ENCODE measurements around the gene NUB1.

Gene NUB1

DNA sequence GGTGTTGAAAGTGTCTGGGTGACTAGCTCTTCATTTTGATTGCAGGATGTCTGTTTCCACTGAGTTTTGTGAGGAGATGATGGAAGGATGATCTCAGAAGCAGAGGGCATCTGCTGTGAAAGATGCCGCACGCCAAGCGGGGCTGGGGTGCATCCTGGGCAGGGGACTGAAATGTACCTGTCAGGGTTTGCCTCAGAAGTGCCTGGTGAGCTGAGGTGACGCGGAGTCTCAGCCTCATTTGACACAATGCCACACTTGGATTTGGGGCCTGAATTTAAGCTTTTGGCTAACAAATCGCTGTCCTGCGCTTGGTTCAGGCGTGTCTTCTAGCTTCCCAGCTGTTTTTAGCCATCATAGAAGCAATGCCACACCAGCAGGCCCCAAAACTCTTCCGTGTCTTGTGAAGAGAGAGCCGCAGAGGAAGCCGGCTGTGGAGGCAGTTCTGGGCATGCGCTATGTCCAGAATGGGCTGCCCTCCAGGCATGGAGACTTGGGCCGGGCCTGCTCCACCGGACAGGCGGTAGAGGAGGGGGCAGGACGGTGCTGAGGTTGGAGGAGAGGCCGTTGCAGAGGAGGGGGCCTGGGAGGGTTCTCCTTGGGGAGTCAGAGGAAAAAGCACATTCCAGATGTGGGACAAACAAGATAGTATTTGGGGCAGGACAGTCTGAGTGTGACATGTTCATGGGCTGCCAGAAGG is 37.0 kb downstream of the NUB1 start:
- DNase-seq: no peak

DNA sequence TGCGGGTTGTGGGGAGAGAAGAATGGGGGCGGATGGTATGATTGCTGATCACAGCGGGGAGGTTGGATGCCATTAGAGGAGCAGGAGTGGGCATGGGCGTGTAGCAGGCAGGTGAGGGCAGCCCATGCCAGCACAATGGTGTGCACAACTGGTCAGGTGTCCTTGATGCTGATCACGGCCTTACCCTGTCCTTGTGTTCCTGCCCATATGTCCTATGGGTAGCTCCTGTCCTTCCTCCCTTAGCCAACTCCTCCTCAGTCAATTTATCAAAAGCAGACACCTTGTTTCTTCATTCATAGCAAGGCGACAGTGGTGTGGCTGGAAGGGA is 37.5 kb downstream of the NUB1 start:
- DNase-seq: no peak

DNA sequence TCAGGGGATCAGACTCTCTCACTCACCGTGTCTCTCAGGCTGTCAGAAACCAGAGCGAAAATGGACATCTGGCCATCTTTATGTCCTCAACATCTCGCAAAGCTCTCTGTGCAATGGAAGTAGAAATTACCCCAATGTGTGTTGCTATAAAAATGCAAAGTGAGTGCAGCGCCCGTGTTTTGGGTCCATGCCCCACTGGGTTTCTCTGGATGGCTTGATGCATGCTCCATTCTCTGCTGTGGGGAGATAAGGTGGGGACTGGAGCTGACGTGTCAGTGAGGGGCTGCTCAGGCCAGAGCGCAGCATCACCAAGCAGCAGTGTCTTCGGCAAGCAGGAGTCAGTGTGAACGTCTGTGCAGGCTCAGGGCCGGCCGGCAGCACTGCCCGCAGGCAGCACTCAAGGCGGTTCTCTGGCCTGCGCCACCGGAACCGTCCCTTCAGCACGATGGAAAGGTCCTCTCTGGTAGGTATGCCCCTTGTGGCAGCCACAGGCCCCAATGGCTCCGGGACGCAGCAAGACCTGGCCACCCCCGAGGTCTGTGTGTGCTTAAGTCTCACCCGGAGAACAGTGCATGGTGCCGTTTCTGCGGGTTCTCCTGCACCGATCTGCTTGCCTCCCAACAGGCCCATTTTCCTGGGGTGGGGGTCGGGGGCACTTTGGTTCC is 38.1 kb downstream of the NUB1 start:
- no peak for DNase-seq

DNA sequence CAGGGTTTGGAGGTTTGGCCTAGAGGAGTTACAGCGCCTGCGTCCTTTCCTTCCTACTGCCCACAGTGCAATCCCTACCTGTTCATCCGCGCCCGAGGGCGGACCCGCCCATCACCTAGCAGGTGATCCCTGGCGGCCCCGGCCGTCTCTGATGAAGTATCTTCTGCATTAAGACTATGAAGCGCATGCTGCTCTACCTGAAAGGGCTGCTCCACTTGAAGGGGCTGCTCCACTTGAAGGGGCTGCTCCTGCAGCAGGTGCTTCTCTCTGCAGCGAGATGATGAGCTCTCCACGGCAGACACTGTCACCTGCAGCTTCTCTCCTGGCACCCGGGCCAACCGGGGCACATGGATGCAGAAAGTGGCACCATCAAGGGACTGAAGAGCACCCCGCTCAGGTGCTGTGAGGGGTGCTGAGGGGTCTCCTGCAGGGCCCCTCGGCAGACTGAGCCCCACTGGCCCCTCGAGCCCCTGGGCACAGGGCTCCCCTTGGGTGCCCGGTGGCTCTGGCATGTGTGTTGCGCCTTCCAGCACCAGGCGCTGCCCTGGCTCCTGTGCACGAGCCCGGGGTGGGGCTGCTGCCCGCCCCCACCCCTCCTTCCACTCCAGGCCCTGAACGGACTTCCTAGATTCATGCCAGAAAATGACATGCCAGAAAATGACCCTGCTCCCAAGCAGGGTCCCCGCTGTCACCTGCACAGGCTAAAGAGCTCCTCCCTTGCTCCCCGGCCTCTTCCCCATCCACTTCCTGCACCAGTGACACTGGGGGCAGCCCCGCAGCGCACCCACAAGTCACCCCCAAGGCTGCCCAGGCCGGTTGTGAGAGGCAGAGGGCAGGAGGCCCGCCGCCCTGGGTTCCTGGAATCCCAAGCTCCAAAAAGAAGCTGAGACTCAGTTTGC is 38.8 kb downstream of the NUB1 start:
- no peak for DNase-seq

DNA sequence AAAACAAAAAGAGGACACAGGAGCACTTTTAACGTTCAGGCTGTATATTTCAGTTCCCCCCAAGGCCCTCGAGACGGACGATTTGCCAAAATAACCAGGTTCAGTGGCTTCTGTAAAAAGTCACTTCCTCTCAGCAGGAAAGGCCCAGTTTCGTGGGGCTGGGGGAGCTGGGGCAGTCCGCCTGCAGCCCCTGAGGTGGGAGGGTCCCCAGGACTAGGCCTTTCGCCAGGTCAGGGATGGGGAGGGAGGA is 39.4 kb downstream of the NUB1 start:
- peak in 1 of 2 experiments; percentile 32 for DNase-seq

DNA sequence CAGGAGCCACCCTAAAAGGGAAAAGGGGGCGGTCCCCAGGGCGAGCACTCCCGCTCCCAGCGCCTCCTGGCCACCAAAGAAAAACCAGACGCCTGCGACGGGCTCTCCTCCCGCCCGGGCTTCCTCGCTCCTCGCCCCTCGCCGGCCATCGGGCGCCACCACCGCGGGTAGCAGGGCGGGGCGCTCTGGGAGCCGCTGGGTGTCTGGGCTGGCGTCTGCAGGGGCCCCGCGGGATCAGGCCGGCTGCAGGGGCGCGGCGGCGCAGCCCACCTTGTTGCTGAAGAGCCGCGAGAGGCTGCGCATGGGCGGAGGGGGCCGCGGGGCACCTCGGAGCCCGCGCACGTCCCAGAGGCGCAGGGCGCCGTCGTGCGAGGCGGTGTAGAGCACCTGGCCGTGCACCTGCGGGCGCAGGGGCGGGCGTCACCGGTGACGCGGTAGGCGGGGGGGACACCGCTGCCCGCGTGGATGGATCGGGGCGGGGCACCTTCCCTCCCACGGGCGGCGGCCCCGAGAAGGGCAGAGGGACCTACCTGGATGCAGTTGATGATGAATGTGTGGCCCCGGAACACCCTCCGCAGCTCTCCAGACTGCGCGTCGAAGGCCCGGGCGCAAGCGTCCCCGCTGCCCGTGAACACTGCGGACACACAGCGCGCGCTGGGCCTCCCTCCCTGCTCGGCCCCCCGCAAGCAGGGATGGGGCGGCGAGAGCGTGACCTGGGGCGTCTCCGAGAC is 39.9 kb downstream of the NUB1 start:
- DNase-seq: peak in 1 of 2 experiments; percentile 32

DNA sequence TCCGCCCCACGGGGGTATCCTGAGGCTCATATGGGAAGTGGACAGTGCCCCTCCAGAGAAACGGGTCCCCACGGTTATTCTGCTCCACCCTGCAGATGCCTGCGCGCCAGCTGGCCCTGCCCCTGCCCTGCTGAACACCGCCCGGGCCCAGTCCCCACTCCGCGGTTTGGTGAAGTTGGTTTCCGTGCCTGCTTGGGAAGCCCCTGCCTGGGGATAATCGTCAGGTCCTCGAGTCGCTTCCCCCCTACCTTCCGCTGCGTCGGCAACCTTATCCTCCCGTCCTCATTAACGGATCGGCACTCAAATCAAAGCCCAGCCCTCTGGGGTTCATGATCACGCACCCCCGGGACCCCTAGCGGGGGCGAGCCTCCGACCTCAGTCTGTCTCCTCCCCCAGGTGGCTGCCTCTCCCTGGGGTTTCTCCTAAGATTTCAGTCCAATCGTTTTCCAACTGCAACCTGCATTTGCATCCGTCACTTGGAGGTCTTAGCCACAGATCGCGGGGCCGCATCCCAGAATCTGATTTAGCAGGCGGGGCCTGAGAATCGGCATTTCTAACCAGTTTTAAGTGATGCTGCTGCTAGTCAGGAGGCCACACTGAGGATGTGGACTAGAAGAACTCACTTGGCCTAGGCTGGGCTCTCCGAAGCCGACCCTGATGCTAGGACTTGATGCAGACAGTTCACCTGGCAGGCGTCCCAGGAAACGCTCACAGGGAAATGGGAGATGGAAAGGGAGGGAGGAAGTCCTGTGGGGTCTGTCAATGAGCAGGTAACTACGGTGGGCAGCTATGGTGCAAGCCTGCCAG is 40.7 kb downstream of the NUB1 start:
- no peak for DNase-seq

DNA sequence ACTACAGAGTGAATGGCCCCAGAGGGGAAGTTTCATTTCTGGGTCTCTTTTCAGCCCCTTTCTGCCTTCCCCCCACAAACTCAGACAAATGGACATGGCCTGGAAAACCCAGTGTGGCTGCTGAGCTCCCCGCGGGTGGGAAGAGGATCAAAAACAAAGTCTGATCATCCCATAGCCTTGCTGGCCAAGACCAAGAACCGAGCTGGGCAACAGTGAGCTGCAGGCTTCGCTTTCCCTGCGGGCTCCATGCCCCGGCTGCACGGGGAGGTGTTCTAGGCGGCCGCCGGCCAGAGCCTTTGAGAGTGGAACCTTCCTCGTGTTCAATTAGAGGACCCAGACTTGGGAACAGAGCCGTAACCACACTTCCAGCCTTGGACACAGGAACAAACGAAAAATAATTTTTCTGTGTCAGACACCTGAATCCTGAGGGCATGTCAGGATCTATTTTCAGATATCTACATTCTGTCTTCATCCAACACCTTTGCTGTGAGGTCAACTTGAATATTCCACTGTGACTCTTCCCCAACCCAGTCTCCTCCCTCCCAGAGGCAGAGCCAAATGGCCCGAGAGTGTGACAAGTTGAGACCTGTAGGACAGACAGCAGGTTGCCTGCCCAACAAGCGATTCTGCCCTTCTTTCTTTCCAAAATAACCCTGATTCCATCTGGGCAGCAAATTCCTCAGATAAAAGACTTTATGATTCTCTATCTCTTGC is 42.2 kb downstream of the NUB1 start:
- no peak for DNase-seq

DNA sequence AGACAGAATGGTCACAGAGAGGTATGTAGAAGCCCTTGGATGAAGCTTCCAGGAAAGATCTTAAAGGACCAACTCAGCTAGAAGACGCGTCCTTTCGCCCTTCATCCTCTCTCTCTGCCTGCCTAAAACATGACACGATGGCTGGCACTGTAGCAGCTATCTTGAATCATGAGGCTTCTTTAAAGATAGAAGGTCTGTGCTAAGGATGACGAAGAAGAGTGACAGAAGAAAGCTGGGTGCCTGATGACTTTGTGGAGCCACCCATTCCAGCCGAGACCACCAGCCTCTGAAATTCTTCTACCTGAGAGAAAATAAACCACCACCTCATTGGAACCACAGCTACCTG is 42.7 kb downstream of the NUB1 start:
- DNase-seq: no peak

DNA sequence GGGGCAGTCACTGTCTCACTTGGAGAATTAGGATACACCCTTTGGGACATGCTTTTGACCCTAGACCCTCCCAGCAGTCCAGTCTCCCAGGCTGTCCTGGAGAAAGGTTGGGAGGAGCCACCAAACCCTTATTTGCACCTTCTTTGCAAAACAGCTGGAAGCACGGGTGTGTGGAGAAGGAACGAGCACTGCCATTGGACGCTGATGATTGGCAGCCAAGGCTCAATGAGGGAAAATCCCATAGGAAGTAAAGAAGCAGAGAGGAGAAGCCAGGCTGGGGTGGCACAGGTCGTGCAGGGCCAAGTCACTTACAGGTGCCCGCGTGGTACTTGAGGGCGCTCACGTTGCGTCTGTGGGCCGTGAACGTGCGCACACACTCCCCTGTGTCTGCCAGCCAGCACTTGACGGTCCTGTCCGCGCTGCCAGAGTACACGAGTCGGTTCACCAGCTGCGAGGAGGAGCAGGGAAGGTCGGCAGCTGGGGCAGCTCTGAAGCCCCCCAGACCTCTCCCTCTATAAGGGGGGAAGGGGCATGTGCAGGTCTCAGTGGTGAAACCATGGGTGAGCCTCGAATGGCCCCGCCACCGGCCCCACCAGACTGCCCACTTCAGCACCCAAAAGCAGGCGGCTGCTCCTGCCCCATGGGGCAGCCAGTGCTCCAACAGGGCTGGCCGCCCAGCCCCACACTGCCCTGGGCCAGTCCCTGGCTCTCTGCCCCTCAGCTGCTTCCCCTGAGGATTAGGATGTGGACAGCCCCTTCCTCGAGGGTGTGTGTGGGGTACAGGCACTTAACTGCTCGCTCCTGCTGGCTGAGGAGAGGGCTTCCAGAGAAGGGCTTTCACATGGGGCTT is 43.4 kb downstream of the NUB1 start:
- no peak for DNase-seq

DNA sequence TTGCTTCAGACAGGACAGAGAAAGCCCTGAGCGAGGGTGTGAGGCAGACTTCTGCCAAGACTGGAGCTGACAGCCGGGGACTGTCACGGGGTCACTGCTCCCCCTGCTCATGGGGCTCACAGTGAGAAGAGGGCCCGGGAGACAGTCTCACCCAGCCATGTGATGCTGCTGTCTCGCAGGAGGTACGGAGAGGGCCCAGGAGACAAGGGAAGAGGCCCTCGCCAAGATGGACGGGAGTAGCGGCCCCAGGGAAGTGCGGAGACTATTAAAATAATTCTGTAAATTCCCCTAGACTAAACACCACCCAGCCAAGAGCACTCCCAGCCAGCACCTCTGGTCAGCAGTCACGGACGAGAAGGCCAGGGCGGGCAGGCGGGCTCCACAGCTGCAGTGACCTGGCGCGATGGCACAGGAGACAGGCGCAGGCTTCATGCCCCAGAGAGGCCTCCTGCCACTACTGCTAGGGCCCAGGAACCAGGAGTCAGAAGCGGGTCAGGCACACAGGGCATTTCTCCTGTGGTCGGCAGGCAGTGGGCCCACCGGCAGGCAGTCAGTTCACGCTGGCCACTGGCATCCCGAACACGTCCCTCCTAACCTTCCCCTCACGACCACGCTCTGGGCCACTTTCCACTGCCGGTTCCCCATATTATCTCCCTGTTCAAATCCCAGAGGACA is 44.2 kb downstream of the NUB1 start:
- no peak for DNase-seq

DNA sequence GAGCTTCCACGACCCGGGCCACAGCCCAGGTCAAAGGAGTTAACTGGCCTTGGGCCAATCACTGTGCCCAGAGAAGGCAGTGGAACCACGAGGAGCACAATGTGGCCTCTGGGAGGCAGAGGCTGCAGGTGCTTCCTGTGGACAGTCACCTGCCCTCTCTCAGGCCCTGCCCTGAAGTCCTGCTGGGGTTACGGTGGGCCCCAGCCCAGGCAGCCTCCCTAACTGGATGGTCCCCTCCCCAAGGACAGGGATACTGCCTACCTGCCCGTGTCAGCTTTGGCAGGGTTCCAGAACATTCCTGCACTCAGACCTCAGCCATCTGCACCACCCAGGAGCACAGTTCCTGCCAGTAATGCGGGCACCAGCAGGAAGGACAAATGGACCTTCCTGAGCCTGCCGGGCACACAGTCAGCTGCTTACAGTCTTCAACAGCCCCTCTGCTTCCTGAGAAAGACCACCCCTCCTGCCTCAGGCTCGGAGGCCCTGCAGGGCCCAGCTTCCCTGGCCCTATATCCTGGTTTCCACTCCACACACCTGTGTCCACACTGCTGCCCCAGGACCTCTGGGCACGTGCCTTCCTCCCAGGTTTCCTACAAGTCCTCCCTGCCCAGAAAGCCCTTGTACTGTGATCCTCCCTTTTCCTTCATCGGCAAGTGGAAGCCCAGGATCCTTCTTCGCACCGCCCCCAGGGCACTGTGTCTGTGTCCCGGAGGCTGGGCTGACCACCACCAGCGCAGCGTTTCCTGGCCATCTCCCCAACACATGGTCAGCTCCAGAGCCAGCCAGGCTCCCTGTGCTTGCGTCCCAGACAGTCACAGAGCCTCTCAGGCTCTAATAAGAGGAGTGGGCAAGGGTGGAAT is 44.9 kb downstream of the NUB1 start:
- no peak for DNase-seq

DNA sequence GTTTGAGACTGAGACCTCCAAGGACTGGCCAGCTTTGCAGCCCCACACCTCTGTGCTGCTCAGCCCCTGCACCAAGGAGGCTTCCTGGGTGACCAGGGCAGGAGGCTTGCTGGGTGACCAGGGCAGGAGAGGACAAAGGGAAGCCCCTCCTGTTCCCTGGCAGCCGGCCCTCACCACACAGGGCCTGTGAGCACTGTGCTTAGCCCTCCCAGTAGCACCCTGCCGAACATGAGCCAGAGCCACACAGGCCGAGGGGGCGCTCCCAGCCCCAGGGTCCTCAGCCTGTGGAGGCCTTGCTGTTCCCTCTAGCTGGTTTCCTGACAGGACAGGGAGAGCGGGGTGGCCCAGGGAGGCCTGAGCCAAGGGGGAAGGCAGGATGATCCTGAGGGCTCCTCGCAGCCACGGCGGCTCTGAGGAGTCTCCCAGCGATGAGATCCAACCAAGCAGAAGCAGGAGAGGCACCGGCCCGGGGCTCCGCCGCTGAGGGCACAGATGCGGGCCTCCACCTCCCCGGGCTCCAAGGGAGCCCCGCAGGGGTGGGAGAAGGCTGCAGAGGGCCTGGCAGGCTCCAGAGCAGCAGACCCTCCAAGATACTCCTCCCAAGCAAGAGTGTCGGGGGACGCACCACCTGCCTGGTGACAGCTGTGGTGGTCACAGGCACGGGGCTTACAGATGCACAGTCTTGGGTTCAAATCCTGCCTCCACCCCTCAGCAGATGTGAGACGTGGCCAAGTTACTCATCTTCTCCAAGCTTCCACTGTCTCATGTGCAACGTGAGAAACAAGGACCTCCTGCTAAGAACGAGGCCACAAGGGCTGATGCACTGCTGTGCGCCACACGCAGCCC is 45.8 kb downstream of the NUB1 start:
- no peak for DNase-seq

DNA sequence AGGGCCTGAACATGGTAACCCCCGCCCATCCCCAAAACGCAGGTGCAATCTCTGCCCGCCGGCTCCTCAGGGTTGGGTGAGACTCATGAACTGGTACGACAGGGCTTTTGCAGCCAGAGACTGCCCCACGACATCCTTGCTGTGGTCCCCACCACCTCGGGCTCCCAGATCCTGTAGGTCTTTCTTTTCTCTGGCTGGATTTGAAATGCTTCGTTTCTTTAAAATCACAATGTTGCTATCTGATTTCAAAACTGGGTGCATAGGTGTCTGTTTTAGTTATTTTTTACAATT is 46.3 kb downstream of the NUB1 start:
- DNase-seq: no peak

DNA sequence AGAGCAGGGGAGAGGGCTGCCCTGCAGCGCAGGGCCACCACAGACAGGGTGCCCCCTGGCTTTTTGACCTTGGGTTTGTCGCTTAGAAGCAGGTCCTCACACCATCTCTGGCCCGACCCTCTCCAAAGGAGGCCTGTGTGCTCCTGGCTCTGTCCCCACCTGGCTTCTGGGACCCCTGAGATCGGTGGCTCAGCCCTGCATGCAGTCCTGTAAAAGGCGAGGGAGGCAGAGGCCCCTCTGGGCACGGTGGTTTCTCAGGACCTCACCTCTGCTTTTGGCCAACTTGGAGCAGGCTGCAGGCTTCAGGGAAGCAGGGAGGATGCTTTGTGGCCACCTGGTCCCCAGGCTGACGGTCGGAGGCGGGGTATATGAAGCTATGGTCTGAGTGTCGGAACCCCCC is 46.8 kb downstream of the NUB1 start:
- DNase-seq: no peak

DNA sequence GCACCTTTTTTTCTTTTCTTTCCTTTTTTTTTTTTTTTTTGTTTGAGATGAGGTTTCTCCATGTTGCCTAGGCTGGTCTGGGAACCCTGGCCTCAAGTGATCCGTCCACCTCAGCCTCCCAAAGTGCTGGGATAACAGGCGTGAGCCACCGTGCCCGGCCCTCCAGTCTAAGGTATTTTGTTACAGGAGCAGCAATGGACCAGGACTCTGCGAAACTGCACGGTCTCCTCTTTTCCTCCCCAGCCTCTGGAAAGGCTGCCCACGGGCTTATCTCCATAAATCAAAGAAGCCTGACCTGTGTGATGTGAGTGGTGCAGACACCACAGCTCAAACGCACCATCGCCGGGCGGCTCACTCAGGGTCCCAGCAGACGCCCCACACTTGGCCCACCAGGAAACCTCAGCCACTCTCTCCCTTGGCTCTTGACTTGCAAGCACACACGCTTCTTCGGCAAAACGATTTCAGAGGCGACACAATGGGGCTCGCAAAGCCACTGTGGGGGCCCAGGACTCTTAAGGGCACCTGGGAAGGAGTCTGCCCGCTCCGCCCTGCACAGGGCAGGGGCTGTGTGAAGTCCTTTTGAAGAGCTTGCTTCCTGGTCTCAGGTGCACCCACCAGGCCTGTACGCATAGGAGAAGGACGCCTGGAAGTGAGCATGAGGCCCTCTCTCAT is 47.6 kb downstream of the NUB1 start:
- no peak for DNase-seq

DNA sequence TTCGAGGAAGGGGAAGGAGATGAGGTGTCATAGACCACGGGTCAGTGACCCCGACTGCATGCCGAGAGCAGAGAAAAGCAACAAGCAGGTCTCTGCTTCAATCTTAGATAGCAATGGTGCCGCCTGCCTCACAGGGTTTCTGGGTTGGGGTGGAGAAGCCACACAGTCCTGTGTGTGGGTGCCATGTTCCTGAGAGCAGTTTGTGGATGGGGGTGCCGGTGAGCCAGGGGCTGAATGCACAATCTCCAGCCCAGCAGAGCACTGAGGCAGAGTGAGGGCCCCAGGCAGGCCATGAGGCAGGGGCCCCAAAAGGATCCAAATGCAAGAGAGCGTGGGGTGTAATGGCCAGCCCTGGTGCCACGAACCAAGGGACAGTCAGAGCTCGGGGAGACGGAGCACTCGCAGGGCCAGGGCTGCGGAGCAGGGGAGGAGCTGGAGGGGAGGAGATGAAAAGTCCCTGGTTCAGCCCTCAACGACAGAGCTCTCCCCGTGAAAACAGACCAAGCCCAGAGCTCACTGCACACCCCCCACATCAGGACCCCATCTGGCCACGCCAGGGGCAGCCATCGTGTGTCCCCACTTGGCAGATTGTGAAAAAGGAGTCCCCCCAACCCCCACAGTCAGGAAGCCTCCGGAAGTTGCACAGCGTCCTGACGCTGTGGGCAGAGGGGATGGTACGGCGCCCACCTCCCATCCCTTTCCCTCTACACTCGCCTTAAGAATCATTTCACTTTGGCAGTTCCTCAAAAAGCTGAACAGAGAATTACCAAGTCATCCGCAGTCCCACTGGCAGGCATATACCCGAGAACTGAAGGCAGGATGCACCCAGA is 48.4 kb downstream of the NUB1 start:
- DNase-seq: peak; percentile 15 to 32

Measured in Kasumi-1 (cell line).